ENCODE data around the gene MACO1.

MACO1 gene

GRCh38 chr1:25486602-25487001, 55.9 kb downstream of the MACO1 start:
- no peak for DNase-seq
- Histone ChIP-seq H3K4me3 (ENCODE audit: low read depth, low read length) (no peak overlapping the region), H3K9me3 (no peaks in the 10 kb centered on the region), H3K36me3 (peaks cover 5% of the 10 kb centered on the region; the same call in 1 of the 2 replicates), H3K27me3 (no peaks in the 10 kb centered on the region), H3K4me1 (0 out of 2 replicates have a peak, but pooled peaks cover 3% of the 10 kb centered on the region)
- TF ChIP-seq CTCF (IDR thresholded peaks at IDR 0.05; ENCODE audit: low read depth, low read length): 0 out of 2 replicates have a peak, but pooled peaks have one; percentile 9

- DNase-seq: no peak
- peak; percentile 51 for TF ChIP-seq CTCF (IDR thresholded peaks at IDR 0.05; ENCODE audit: low read depth, low read length)
- H3K4me3 ChIP-seq (ENCODE audit: low read depth, low read length): no peak overlapping the region
- no peaks in the 10 kb centered on the region for H3K4me1 ChIP-seq
- no peaks in the 10 kb centered on the region for H3K27me3 ChIP-seq
- H3K9me3 ChIP-seq: no peaks in the 10 kb centered on the region
- peaks cover 5% of the 10 kb centered on the region; the same call in 1 of the 2 replicates for H3K36me3 ChIP-seq
Observed at GRCh38 chr1:25487628-25488027, 56.9 kb downstream of the MACO1 start.

- TF ChIP-seq CTCF (IDR thresholded peaks at IDR 0.05; ENCODE audit: low read depth, low read length): no peak
- peaks cover 5% of the 10 kb centered on the region; the same call in 1 of the 2 replicates for H3K36me3 ChIP-seq
- no peak for DNase-seq
- no peaks in the 10 kb centered on the region for H3K27me3 ChIP-seq
- H3K9me3 ChIP-seq: no peaks in the 10 kb centered on the region
- no peak overlapping the region for H3K4me3 ChIP-seq (ENCODE audit: low read depth, low read length)
- no peaks in the 10 kb centered on the region for H3K4me1 ChIP-seq
Observed at GRCh38 chr1:25492323-25492722, 61.6 kb downstream of the MACO1 start.

- Histone ChIP-seq H3K36me3 (peaks cover 5% of the 10 kb centered on the region; the same call in 1 of the 2 replicates), H3K4me1 (no peaks in the 10 kb centered on the region), H3K4me3 (ENCODE audit: low read depth, low read length) (no peak overlapping the region), H3K27me3 (no peaks in the 10 kb centered on the region), H3K9me3 (no peaks in the 10 kb centered on the region)
- no peak for TF ChIP-seq CTCF (IDR thresholded peaks at IDR 0.05; ENCODE audit: low read depth, low read length)
- no peak for DNase-seq
Observed at GRCh38 chr1:25494952-25495351, 64.3 kb downstream of the MACO1 start.

DNA sequence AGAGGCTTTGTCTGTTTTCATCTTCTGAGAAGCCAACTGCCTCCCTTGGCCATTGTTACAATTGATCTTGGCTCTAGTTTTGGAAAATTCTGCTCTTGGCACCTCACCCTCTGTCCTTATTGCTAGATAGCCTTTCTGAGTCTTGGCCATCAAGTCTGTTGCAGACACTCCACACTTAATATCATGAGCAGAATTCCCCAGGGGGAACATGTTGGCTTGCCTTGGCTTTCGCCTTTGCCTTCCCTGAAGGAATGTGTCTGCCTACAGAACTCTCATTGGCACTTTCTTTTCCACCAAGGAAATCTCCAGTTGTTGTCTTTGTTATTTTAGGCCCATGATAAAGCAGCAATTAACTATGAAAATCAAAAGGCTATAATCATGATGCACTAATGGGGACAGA, 70.0 kb downstream of the MACO1 start:
- H3K4me1 ChIP-seq: no peaks in the 10 kb centered on the region
- peaks cover 3% of the 10 kb centered on the region; the same call in 1 of the 2 replicates for H3K36me3 ChIP-seq
- no peak for DNase-seq
- no peaks in the 10 kb centered on the region for H3K27me3 ChIP-seq
- no peaks in the 10 kb centered on the region for H3K9me3 ChIP-seq
- no peak overlapping the region for H3K4me3 ChIP-seq (ENCODE audit: low read depth, low read length)
- no peak for TF ChIP-seq CTCF (IDR thresholded peaks at IDR 0.05; ENCODE audit: low read depth, low read length)

DNA sequence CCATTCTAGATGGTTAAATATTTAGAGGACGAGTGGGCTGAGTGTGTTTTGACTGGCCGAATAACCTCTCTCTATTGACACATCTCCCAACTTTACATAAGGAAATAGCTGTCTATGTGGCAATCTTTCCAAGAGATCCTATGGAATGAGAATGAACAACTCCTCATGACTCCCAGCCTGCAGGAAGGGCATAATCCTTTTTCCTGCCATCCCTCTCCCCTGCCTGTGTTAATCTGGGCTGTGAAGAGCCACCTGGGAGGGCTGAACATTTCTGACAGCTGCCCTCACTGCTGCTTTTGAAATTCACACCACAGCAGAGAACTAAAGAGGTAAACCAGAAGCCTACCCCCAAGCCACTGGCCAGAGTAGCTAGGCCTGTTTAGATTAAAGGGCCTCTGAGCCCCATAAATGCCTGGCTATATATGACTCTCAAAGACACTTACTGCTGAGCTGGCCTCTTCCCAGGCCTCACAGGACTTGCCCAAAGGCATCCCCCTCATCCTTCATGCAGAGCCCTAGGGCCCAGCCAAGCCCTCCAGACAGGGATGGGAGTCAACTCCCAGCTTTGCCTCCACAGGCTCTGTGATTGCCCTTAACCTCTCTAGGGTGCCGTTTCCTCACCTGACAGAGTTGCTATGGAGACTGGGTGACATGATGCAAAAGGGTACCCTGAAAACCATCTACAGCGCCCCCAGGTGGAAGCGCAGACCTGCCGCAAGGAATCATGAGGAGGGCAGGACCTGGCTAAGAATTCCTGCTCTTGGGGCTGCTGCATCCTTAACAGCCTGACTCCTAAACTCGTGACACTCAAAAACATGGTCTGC, 70.8 kb downstream of the MACO1 start:
- Histone ChIP-seq H3K36me3 (peaks cover 3% of the 10 kb centered on the region; the same call in 1 of the 2 replicates), H3K4me3 (ENCODE audit: low read depth, low read length) (no peak overlapping the region), H3K4me1 (no peaks in the 10 kb centered on the region), H3K9me3 (no peaks in the 10 kb centered on the region), H3K27me3 (no peaks in the 10 kb centered on the region)
- no peak for DNase-seq
- no peak for TF ChIP-seq CTCF (IDR thresholded peaks at IDR 0.05; ENCODE audit: low read depth, low read length)

All from BE2C (cell line).